ENCODE data around the gene BCAS4. TPM values are rescaled to one million over a fixed set of nuclear protein-coding genes. Genes with fewer than 3 reads are reported as not detected.

BCAS4 gene
- total RNA-seq, 1 experiment from 2014 or later = 25.8 TPM

DNA sequence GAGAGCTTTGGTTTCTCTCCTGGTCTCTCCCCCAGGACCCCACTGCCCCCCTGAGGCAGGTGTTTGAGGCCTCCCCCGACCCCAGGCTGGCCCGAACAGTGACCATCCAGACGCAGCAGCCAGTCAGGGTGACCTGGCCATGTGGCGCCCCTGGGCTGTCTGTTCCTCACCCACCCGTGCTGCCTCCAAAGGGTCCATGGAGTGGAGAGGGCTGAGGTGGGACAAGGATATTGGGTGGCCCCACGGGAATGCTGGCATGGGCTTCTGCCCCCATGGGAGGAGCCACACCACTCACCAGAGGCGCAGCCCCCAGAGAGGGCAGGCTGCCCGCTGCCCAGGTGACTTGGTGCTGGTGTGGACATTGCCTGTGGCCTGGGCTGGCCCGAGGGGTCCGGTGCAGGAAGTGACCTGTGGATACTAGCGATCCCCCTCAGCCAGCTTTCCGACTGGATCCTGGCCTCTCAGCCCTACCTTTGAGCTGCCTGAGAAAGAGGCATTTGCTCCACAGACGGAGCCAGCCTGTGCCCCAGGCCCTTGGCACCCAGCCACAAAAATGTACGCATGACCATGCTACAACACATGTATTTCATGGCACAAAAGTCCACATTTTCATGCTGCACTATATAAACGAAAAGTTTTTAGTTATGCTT is 50.8 kb downstream of the BCAS4 start:
- peaks cover 13% of the 10 kb centered on the region for H3K4me1 Mint-ChIP-seq
- H3K36me3 Mint-ChIP-seq = no peaks in the 10 kb centered on the region
- H3K4me3 Mint-ChIP-seq = no peak overlapping the region
- H3K27ac Mint-ChIP-seq = no peak overlapping the region
- ATAC-seq (no peak), DNase-seq (ENCODE audit: low spot score) (no peak)
- CTCF ChIA-PET = no interaction called here
- TF ChIP-seq, protein P1, sequence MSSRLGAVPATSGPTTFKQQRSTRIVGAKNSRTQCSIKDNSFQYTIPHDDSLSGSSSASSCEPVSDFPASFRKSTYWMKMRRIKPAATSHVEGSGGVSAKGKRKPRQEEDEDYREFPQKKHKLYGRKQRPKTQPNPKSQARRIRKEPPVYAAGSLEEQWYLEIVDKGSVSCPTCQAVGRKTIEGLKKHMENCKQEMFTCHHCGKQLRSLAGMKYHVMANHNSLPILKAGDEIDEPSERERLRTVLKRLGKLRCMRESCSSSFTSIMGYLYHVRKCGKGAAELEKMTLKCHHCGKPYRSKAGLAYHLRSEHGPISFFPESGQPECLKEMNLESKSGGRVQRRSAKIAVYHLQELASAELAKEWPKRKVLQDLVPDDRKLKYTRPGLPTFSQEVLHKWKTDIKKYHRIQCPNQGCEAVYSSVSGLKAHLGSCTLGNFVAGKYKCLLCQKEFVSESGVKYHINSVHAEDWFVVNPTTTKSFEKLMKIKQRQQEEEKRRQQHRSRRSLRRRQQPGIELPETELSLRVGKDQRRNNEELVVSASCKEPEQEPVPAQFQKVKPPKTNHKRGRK (CRISPR knock-in tag; IDR thresholded peaks at IDR 0.05; ENCODE audit: borderline replicate concordance) = no peak
- TF ChIP-seq SOX15 (CRISPR knock-in tag; IDR thresholded peaks at IDR 0.05) = no peak
- TF ChIP-seq HMGA2 (CRISPR knock-in tag; IDR thresholded peaks at IDR 0.05) = no peak
- no peaks in the 10 kb centered on the region for H3K27me3 Mint-ChIP-seq (ENCODE audit: low read depth)
- H3K9me3 Mint-ChIP-seq = no peaks in the 10 kb centered on the region
- POLR2A ChIA-PET = no interaction called here

DNA sequence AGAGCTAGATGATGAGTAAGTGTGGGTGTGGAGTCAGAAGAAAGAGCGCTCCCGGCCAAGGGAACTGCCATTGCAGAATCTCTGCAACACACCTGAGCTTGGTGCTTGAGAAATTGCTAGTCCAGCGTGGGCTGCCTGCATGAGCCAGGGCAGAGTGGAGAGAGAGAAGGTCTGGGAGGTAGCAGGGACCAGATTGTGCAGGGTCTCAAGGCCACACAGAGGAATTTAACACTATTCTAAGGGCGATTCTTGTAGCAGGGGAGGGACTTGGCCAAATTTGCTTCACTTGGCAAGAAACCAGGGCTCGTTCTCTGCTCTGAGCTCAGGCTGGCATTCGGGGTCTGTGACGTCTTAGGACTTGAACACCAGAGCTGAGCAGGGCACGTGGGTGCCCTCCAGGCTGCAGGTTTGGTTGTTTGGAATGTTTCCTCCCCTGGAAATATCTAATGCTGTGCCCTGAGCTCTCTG is 53.5 kb downstream of the BCAS4 start:
- ChIA-PET CTCF (interaction anchor here (0.9 to 2.4 kb wide), 7 partner anchors 30 to 260 kb away, joined by 3 to 11 read pairs (median 5); partner anchors contain the start of gene BCAS4), POLR2A (no interaction called here)
- no peak for ATAC-seq
- Mint-ChIP-seq H3K36me3 (no peaks in the 10 kb centered on the region), H3K27me3 (ENCODE audit: low read depth) (no peaks in the 10 kb centered on the region), H3K4me3 (no peak overlapping the region), H3K4me1 (peaks cover 30% of the 10 kb centered on the region), H3K9me3 (no peaks in the 10 kb centered on the region), H3K27ac (peak overlapping the region; percentile 83)
- TF ChIP-seq ATF1 (CRISPR knock-in tag; IDR thresholded peaks at IDR 0.05) (no peak), ZNF671 (CRISPR knock-in tag; IDR thresholded peaks at IDR 0.05) (no peak), NFE2L1 (CRISPR knock-in tag; IDR thresholded peaks at IDR 0.05) (no peak), ZNF219 (CRISPR knock-in tag; IDR thresholded peaks at IDR 0.05; ENCODE audit: borderline replicate concordance) (no peak), IRF2 (CRISPR knock-in tag; IDR thresholded peaks at IDR 0.05; ENCODE audit: borderline replicate concordance, low read depth) (no peak)
- DNase-seq (ENCODE audit: low spot score) = no peak

DNA sequence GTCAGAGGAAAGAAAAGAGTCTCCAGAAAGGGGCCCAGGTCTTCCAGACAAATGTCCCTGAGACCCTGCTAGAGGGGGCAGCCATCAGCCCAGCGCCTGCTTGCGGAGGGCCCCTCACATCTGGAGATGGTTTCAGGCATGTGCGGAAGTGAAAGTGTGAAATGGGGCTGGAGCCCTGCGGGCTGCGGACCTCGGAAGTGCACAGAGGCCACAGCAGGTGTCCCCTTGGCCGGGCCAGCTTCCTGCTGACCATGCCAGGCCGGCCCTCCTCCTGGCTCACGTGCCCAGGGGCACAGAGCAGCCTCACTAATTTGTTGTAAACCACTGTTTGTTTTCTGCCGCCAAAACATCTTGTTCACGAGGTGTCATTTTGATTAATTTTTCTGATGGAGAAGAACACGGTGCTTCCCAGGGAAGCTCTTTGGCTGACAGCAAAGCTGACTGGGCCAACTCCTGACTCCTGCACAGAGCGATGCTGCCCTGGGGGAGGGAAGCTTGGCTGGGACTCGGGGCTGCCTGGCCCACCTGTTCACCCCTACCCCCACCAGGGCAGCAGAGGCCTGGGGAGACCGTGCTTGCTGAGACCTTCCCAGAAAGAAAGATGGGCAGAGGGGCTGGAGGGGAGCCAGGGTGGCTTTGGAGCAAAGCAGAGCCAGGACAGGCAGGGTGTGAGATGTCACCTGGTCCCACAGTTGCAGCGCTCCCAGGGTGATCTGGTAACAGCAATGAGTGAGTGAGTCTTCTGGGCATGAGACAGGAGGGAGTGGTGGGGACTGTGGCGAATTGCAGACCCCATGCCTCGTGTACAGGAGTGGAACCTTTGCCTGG is 54.2 kb downstream of the BCAS4 start:
- no peak for ATAC-seq
- POLR2A ChIA-PET = no interaction called here
- H3K4me1 Mint-ChIP-seq = peaks cover 30% of the 10 kb centered on the region
- no peaks in the 10 kb centered on the region for H3K36me3 Mint-ChIP-seq
- DNase-seq (ENCODE audit: low spot score) = no peak
- H3K4me3 Mint-ChIP-seq = no peak overlapping the region
- H3K9me3 Mint-ChIP-seq = no peaks in the 10 kb centered on the region
- CTCF ChIA-PET = interaction anchor here (0.9 to 2.4 kb wide), 7 partner anchors 31 to 261 kb away, joined by 3 to 11 read pairs (median 5); partner anchors contain the start of gene BCAS4
- H3K27ac Mint-ChIP-seq = peak overlapping the region; percentile 57
- no peaks in the 10 kb centered on the region for H3K27me3 Mint-ChIP-seq (ENCODE audit: low read depth)
- TF ChIP-seq, protein P1 (CRISPR knock-in tag; IDR thresholded peaks at IDR 0.05; ENCODE audit: borderline replicate concordance) = no peak
- TF ChIP-seq GABPB1 (CRISPR knock-in tag; IDR thresholded peaks at IDR 0.05) (no peak), NFYB (CRISPR knock-in tag; conservative IDR thresholded peaks at IDR 0.05; ENCODE audit: low read depth) (no peak), TP53 (CRISPR knock-in tag; IDR thresholded peaks at IDR 0.05) (no peak), NR3C1 (CRISPR knock-in tag; conservative IDR thresholded peaks at IDR 0.05; ENCODE audit: low read depth) (no peak), OVOL2 (CRISPR knock-in tag; IDR thresholded peaks at IDR 0.05; ENCODE audit: borderline replicate concordance) (no peak), ZNF138 (CRISPR knock-in tag; conservative IDR thresholded peaks at IDR 0.05) (no peak), NFATC4 (CRISPR knock-in tag; IDR thresholded peaks at IDR 0.05) (no peak), HMGA2 (CRISPR knock-in tag; IDR thresholded peaks at IDR 0.05) (no peak), NR2C2 (CRISPR knock-in tag; IDR thresholded peaks at IDR 0.05) (no peak)
- TF ChIP-seq, protein P2, sequence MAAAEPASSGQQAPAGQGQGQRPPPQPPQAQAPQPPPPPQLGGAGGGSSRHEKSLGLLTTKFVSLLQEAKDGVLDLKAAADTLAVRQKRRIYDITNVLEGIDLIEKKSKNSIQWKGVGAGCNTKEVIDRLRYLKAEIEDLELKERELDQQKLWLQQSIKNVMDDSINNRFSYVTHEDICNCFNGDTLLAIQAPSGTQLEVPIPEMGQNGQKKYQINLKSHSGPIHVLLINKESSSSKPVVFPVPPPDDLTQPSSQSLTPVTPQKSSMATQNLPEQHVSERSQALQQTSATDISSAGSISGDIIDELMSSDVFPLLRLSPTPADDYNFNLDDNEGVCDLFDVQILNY (CRISPR knock-in tag; IDR thresholded peaks at IDR 0.05) = no peak
- TF ChIP-seq, protein P3, sequence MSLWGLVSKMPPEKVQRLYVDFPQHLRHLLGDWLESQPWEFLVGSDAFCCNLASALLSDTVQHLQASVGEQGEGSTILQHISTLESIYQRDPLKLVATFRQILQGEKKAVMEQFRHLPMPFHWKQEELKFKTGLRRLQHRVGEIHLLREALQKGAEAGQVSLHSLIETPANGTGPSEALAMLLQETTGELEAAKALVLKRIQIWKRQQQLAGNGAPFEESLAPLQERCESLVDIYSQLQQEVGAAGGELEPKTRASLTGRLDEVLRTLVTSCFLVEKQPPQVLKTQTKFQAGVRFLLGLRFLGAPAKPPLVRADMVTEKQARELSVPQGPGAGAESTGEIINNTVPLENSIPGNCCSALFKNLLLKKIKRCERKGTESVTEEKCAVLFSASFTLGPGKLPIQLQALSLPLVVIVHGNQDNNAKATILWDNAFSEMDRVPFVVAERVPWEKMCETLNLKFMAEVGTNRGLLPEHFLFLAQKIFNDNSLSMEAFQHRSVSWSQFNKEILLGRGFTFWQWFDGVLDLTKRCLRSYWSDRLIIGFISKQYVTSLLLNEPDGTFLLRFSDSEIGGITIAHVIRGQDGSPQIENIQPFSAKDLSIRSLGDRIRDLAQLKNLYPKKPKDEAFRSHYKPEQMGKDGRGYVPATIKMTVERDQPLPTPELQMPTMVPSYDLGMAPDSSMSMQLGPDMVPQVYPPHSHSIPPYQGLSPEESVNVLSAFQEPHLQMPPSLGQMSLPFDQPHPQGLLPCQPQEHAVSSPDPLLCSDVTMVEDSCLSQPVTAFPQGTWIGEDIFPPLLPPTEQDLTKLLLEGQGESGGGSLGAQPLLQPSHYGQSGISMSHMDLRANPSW (CRISPR knock-in tag; conservative IDR thresholded peaks at IDR 0.05; ENCODE audit: low read depth) = no peak
- TF ChIP-seq, protein P4, sequence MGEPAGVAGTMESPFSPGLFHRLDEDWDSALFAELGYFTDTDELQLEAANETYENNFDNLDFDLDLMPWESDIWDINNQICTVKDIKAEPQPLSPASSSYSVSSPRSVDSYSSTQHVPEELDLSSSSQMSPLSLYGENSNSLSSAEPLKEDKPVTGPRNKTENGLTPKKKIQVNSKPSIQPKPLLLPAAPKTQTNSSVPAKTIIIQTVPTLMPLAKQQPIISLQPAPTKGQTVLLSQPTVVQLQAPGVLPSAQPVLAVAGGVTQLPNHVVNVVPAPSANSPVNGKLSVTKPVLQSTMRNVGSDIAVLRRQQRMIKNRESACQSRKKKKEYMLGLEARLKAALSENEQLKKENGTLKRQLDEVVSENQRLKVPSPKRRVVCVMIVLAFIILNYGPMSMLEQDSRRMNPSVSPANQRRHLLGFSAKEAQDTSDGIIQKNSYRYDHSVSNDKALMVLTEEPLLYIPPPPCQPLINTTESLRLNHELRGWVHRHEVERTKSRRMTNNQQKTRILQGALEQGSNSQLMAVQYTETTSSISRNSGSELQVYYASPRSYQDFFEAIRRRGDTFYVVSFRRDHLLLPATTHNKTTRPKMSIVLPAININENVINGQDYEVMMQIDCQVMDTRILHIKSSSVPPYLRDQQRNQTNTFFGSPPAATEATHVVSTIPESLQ (CRISPR knock-in tag; IDR thresholded peaks at IDR 0.05) = no peak
